K562 (cell line): ENCODE measurements around the gene DISC1. TPM values are rescaled to one million over a fixed set of nuclear protein-coding genes. Genes with fewer than 3 reads are reported as not detected.

Source experiments
- CREBBP ChIP-seq: IDR thresholded peaks from one replicate; pipeline ENCODE4 v1.6.1; 2012; ENCODE audit warnings: low read depth, mild to moderate bottlenecking, control low read depth, inconsistent platforms, low read length
- polyA plus RNA-seq, 8 experiments: library from polyadenylated mRNA; depleted of rRNA in 4 of 8; stranded (reverse) in 5 of 8; unstranded in 3 of 8; fragments of >200 nt; fragmentation: Nextera tagmentation in 2 of 8; fragmentation: Illumina TruSeq in 1 of 8; extraction: Ambion mirVana in 2 of 8; extraction: Trizol in 1 of 8; gene quantifications; 2 replicates each; pipeline versions ENCODE4 v1.2.1 to v1.2.3, GENCODE V29; 2011 to 2014; ENCODE audit warnings: inconsistent platforms in 1 of 8, missing spikeins in 1 of 8
- total RNA-seq, 7 experiments: library from RNA; depleted of rRNA in 6 of 7; stranded (reverse); fragments of >200 nt in 6 of 7; fragmentation: Illumina TruSeq in 2 of 7; extraction: Trizol in 2 of 7; gene quantifications; 2 replicates each; pipeline versions ENCODE4 v1.2.1 to v1.2.3, GENCODE V29; 2011 to 2021; ENCODE audit warnings: low replicate concordance in 1 of 7
- TF ChIP-seq, protein P1 (sequence below): fragments of 450-650 bp; IDR thresholded peaks from 2 replicates; pipeline ENCODE4 v1.6.1; 2016; ENCODE audit warnings: mild to moderate bottlenecking, moderate library complexity
- TF ChIP-seq, protein P2 (sequence below): fragments of 250-450 bp; sonication (Bioruptor Pico); IDR thresholded peaks from 2 replicates; pipeline ENCODE4 v1.5.0; 2022; ENCODE audit warnings: mild to moderate bottlenecking
- TF ChIP-seq, protein P3 (sequence below): sonication (generic); formaldehyde crosslinking; IDR thresholded peaks from 2 replicates; pipeline ENCODE4 v1.8.1; 2022; ENCODE audit warnings: missing genetic modification reagents

DISC1 gene
- total and polyA plus RNA-seq, 9 of the 15 experiments (the other 6 are each of a cell fraction or from before 2014, with no cell fraction given) = 0.01 to 0.11 (median 0.08) TPM; not detected in 1

DNA sequence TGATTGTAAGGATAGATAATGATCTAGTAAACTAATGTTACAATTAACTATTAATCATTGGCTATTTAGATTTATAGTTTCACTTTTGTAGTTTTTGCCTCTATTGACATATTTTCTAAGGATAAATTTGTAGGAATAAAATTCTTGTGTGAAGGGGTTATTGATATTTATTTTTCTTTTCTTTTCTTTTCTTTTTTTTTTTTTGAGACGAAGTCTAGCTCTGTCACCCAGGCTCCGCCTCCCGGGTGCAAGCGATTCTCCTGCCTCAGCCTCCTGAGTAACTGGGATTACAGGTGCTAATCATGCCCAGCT lies 24.0 kb upstream of the DISC1 start (continued):
- TF ChIP-seq, protein P1, sequence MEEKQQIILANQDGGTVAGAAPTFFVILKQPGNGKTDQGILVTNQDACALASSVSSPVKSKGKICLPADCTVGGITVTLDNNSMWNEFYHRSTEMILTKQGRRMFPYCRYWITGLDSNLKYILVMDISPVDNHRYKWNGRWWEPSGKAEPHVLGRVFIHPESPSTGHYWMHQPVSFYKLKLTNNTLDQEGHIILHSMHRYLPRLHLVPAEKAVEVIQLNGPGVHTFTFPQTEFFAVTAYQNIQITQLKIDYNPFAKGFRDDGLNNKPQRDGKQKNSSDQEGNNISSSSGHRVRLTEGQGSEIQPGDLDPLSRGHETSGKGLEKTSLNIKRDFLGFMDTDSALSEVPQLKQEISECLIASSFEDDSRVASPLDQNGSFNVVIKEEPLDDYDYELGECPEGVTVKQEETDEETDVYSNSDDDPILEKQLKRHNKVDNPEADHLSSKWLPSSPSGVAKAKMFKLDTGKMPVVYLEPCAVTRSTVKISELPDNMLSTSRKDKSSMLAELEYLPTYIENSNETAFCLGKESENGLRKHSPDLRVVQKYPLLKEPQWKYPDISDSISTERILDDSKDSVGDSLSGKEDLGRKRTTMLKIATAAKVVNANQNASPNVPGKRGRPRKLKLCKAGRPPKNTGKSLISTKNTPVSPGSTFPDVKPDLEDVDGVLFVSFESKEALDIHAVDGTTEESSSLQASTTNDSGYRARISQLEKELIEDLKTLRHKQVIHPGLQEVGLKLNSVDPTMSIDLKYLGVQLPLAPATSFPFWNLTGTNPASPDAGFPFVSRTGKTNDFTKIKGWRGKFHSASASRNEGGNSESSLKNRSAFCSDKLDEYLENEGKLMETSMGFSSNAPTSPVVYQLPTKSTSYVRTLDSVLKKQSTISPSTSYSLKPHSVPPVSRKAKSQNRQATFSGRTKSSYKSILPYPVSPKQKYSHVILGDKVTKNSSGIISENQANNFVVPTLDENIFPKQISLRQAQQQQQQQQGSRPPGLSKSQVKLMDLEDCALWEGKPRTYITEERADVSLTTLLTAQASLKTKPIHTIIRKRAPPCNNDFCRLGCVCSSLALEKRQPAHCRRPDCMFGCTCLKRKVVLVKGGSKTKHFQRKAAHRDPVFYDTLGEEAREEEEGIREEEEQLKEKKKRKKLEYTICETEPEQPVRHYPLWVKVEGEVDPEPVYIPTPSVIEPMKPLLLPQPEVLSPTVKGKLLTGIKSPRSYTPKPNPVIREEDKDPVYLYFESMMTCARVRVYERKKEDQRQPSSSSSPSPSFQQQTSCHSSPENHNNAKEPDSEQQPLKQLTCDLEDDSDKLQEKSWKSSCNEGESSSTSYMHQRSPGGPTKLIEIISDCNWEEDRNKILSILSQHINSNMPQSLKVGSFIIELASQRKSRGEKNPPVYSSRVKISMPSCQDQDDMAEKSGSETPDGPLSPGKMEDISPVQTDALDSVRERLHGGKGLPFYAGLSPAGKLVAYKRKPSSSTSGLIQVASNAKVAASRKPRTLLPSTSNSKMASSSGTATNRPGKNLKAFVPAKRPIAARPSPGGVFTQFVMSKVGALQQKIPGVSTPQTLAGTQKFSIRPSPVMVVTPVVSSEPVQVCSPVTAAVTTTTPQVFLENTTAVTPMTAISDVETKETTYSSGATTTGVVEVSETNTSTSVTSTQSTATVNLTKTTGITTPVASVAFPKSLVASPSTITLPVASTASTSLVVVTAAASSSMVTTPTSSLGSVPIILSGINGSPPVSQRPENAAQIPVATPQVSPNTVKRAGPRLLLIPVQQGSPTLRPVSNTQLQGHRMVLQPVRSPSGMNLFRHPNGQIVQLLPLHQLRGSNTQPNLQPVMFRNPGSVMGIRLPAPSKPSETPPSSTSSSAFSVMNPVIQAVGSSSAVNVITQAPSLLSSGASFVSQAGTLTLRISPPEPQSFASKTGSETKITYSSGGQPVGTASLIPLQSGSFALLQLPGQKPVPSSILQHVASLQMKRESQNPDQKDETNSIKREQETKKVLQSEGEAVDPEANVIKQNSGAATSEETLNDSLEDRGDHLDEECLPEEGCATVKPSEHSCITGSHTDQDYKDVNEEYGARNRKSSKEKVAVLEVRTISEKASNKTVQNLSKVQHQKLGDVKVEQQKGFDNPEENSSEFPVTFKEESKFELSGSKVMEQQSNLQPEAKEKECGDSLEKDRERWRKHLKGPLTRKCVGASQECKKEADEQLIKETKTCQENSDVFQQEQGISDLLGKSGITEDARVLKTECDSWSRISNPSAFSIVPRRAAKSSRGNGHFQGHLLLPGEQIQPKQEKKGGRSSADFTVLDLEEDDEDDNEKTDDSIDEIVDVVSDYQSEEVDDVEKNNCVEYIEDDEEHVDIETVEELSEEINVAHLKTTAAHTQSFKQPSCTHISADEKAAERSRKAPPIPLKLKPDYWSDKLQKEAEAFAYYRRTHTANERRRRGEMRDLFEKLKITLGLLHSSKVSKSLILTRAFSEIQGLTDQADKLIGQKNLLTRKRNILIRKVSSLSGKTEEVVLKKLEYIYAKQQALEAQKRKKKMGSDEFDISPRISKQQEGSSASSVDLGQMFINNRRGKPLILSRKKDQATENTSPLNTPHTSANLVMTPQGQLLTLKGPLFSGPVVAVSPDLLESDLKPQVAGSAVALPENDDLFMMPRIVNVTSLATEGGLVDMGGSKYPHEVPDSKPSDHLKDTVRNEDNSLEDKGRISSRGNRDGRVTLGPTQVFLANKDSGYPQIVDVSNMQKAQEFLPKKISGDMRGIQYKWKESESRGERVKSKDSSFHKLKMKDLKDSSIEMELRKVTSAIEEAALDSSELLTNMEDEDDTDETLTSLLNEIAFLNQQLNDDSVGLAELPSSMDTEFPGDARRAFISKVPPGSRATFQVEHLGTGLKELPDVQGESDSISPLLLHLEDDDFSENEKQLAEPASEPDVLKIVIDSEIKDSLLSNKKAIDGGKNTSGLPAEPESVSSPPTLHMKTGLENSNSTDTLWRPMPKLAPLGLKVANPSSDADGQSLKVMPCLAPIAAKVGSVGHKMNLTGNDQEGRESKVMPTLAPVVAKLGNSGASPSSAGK = no peak
- TF ChIP-seq, protein P2, sequence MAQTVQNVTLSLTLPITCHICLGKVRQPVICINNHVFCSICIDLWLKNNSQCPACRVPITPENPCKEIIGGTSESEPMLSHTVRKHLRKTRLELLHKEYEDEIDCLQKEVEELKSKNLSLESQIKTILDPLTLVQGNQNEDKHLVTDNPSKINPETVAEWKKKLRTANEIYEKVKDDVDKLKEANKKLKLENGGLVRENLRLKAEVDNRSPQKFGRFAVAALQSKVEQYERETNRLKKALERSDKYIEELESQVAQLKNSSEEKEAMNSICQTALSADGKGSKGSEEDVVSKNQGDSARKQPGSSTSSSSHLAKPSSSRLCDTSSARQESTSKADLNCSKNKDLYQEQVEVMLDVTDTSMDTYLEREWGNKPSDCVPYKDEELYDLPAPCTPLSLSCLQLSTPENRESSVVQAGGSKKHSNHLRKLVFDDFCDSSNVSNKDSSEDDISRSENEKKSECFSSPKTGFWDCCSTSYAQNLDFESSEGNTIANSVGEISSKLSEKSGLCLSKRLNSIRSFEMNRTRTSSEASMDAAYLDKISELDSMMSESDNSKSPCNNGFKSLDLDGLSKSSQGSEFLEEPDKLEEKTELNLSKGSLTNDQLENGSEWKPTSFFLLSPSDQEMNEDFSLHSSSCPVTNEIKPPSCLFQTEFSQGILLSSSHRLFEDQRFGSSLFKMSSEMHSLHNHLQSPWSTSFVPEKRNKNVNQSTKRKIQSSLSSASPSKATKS (CRISPR knock-in tag) = no peak
- TF ChIP-seq CREBBP = no peak
- TF ChIP-seq, protein P3, sequence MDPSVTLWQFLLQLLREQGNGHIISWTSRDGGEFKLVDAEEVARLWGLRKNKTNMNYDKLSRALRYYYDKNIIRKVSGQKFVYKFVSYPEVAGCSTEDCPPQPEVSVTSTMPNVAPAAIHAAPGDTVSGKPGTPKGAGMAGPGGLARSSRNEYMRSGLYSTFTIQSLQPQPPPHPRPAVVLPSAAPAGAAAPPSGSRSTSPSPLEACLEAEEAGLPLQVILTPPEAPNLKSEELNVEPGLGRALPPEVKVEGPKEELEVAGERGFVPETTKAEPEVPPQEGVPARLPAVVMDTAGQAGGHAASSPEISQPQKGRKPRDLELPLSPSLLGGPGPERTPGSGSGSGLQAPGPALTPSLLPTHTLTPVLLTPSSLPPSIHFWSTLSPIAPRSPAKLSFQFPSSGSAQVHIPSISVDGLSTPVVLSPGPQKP = no peak
